OCI-LY3 (cell line): ENCODE results near the gene POLRMT.

Experiments used
- EZH2phosphoT487 ChIP-seq: fragments of 200-600 bp; shearing (Covaris generic); IDR thresholded peaks from 2 replicates; pipeline ENCODE4 v1.6.1; 2018; ENCODE audit warnings: antibody characterized with exemption, mixed run types, low read depth
- TF ChIP-seq, protein P1 (sequence below): fragments of 200-600, 300-600 bp; sonication (generic); IDR thresholded peaks from 2 replicates; pipeline ENCODE4 v1.5.1; 2014; ENCODE audit warnings: antibody characterized with exemption, low read length, low read depth

DNA sequence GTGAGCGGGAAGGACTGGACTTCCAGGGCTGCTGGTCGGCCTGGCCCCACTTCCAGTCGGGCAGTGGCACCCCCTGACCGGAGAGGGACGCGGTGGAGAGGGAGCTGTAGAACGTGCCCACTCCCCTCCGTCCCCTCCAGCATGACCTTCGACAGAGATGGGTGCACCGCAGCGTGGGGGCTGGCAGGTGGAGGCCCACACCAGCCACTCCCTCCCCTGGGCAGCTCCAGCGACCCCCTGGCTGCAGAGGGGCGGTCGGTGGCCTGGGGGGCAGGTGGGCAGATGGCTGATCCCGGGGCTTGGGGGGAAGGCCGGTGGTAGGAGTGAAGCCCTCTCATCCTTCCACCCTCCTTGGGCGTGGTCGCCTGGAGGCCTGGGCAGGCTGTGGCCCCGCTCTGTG is 41.2 kb downstream of the POLRMT start:
- TF ChIP-seq, protein P1, sequence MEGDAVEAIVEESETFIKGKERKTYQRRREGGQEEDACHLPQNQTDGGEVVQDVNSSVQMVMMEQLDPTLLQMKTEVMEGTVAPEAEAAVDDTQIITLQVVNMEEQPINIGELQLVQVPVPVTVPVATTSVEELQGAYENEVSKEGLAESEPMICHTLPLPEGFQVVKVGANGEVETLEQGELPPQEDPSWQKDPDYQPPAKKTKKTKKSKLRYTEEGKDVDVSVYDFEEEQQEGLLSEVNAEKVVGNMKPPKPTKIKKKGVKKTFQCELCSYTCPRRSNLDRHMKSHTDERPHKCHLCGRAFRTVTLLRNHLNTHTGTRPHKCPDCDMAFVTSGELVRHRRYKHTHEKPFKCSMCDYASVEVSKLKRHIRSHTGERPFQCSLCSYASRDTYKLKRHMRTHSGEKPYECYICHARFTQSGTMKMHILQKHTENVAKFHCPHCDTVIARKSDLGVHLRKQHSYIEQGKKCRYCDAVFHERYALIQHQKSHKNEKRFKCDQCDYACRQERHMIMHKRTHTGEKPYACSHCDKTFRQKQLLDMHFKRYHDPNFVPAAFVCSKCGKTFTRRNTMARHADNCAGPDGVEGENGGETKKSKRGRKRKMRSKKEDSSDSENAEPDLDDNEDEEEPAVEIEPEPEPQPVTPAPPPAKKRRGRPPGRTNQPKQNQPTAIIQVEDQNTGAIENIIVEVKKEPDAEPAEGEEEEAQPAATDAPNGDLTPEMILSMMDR, result no peak
- TF ChIP-seq EZH2phosphoT487, result no peak
